ENCODE results near the gene KAT8.

DNA sequence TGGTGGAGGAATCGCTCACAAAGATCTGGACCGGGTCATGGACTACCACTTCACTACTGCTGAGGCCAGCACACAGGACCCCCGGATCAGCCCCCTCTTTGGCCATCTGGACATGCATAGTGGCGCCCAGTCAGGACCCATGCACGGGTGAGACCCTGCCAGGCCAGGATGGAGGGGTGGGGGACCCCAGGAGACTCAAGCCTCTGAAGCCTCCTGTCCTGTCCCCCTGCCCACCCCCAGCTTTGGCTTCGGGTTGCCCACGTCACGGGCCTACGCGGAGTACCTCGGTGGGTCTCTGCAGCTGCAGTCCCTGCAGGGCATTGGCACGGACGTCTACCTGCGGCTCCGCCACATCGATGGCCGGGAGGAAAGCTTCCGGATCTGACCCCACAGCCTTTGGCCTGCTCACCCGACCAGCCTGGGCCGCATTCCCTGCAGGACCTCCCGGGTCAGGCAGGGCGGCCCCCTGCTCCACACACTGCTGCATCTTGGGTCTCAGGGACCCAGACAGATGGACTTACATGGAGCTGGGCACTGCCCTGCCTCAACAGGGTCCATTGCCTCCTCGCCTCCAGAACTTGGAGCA is 5.5 kb upstream of the KAT8 start:
- TF ChIP-seq, protein P1, sequence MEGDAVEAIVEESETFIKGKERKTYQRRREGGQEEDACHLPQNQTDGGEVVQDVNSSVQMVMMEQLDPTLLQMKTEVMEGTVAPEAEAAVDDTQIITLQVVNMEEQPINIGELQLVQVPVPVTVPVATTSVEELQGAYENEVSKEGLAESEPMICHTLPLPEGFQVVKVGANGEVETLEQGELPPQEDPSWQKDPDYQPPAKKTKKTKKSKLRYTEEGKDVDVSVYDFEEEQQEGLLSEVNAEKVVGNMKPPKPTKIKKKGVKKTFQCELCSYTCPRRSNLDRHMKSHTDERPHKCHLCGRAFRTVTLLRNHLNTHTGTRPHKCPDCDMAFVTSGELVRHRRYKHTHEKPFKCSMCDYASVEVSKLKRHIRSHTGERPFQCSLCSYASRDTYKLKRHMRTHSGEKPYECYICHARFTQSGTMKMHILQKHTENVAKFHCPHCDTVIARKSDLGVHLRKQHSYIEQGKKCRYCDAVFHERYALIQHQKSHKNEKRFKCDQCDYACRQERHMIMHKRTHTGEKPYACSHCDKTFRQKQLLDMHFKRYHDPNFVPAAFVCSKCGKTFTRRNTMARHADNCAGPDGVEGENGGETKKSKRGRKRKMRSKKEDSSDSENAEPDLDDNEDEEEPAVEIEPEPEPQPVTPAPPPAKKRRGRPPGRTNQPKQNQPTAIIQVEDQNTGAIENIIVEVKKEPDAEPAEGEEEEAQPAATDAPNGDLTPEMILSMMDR (tag by site-specific recombination; IDR thresholded peaks at IDR 0.05): no peak
- TF ChIP-seq, protein P2, sequence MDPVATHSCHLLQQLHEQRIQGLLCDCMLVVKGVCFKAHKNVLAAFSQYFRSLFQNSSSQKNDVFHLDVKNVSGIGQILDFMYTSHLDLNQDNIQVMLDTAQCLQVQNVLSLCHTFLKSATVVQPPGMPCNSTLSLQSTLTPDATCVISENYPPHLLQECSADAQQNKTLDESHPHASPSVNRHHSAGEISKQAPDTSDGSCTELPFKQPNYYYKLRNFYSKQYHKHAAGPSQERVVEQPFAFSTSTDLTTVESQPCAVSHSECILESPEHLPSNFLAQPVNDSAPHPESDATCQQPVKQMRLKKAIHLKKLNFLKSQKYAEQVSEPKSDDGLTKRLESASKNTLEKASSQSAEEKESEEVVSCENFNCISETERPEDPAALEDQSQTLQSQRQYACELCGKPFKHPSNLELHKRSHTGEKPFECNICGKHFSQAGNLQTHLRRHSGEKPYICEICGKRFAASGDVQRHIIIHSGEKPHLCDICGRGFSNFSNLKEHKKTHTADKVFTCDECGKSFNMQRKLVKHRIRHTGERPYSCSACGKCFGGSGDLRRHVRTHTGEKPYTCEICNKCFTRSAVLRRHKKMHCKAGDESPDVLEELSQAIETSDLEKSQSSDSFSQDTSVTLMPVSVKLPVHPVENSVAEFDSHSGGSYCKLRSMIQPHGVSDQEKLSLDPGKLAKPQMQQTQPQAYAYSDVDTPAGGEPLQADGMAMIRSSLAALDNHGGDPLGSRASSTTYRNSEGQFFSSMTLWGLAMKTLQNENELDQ (tag by site-specific recombination; IDR thresholded peaks at IDR 0.05; ENCODE audit: low read depth): no peak
- TF ChIP-seq, protein P3, sequence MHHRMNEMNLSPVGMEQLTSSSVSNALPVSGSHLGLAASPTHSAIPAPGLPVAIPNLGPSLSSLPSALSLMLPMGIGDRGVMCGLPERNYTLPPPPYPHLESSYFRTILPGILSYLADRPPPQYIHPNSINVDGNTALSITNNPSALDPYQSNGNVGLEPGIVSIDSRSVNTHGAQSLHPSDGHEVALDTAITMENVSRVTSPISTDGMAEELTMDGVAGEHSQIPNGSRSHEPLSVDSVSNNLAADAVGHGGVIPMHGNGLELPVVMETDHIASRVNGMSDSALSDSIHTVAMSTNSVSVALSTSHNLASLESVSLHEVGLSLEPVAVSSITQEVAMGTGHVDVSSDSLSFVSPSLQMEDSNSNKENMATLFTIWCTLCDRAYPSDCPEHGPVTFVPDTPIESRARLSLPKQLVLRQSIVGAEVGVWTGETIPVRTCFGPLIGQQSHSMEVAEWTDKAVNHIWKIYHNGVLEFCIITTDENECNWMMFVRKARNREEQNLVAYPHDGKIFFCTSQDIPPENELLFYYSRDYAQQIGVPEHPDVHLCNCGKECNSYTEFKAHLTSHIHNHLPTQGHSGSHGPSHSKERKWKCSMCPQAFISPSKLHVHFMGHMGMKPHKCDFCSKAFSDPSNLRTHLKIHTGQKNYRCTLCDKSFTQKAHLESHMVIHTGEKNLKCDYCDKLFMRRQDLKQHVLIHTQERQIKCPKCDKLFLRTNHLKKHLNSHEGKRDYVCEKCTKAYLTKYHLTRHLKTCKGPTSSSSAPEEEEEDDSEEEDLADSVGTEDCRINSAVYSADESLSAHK (tag by site-specific recombination; IDR thresholded peaks at IDR 0.05): no peak
- no peak for TF ChIP-seq ZNF274 (IDR thresholded peaks at IDR 0.05; ENCODE audit: low read length)
- no peak for TF ChIP-seq ZNF274 (tag by site-specific recombination; IDR thresholded peaks at IDR 0.05; ENCODE audit: borderline replicate concordance)
- no peak for TF ChIP-seq SALL2 (tag by site-specific recombination; IDR thresholded peaks at IDR 0.05; ENCODE audit: borderline replicate concordance)
- TF ChIP-seq ZNF660 (tag by site-specific recombination; IDR thresholded peaks at IDR 0.05): no peak

Measured in HEK293 (cell line).